Measurements from ENCODE around the gene XYLB.

Gene XYLB

GRCh38 chr3:38323060-38323459 lies 23.5 kb upstream of the XYLB start:
- no peak for DNase-seq

GRCh38 chr3:38325256-38325655 lies 21.3 kb upstream of the XYLB start:
- no peak for DNase-seq

- no peak for DNase-seq
Observed at GRCh38 chr3:38327335-38328009, 19.1 kb upstream of the XYLB start.

GRCh38 chr3:38331257-38332022 lies 15.1 kb upstream of the XYLB start:
- DNase-seq = no peak

- DNase-seq = no peak
Observed at GRCh38 chr3:38332201-38332600, 14.4 kb upstream of the XYLB start.

- DNase-seq = no peak
Observed at GRCh38 chr3:38334142-38335055, 12.2 kb upstream of the XYLB start.

- DNase-seq = no peak
Observed at GRCh38 chr3:38335263-38335662, 11.3 kb upstream of the XYLB start.

GRCh38 chr3:38337703-38338102 lies 8.9 kb upstream of the XYLB start:
- DNase-seq = no peak

- no peak for DNase-seq
Observed at GRCh38 chr3:38343797-38344594, 2.6 kb upstream of the XYLB start.

GRCh38 chr3:38345879-38346586 lies 552 bp upstream of the XYLB start:
- DNase-seq = no peak

- DNase-seq = no peak
Observed at GRCh38 chr3:38347421-38348200, 1.0 kb downstream of the XYLB start.

GRCh38 chr3:38348903-38349302 lies 2.3 kb downstream of the XYLB start:
- no peak for DNase-seq

GRCh38 chr3:38349684-38350359 lies 3.2 kb downstream of the XYLB start:
- no peak for DNase-seq

GRCh38 chr3:38353151-38353550 lies 6.6 kb downstream of the XYLB start:
- no peak for DNase-seq

- DNase-seq = peak in 1 of 14 donors; percentile 66
Observed at GRCh38 chr3:38354588-38355330, 8.2 kb downstream of the XYLB start.

GRCh38 chr3:38359038-38359437 lies 12.5 kb downstream of the XYLB start:
- no peak for DNase-seq

GRCh38 chr3:38360345-38360744 lies 13.8 kb downstream of the XYLB start:
- DNase-seq = no peak

GRCh38 chr3:38361496-38361895 lies 14.9 kb downstream of the XYLB start:
- no peak for DNase-seq

- no peak for DNase-seq
Observed at GRCh38 chr3:38362825-38363224, 16.2 kb downstream of the XYLB start.

All from C1 segment of cervical spinal cord (tissue), 14 donors.